ENCODE measurements around the gene EDRF1.

EDRF1 gene

GRCh38 chr10:125777806-125778205 lies 58.3 kb downstream of the EDRF1 start:
- Mint-ChIP-seq H3K27me3 (ENCODE audit: low read depth, poor library complexity) (peaks cover 3% of the 10 kb centered on the region), H3K36me3 (ENCODE audit: low read depth) (no peaks in the 10 kb centered on the region), H3K4me3 (no peak overlapping the region), H3K9me3 (peaks cover 22% of the 10 kb centered on the region), H3K27ac (peak overlapping the region; percentile 91), H3K4me1 (peaks cover 20% of the 10 kb centered on the region)
- no peak for DNase-seq
- TF ChIP-seq CTCF (IDR thresholded peaks at IDR 0.05): no peak

- TF ChIP-seq CTCF (IDR thresholded peaks at IDR 0.05): no peak
- H3K27ac Mint-ChIP-seq: no peak overlapping the region
- no peaks in the 10 kb centered on the region for H3K36me3 Mint-ChIP-seq (ENCODE audit: low read depth)
- peaks cover 22% of the 10 kb centered on the region for H3K9me3 Mint-ChIP-seq
- no peak overlapping the region for H3K4me3 Mint-ChIP-seq
- H3K4me1 Mint-ChIP-seq: peaks cover 23% of the 10 kb centered on the region
- no peak for DNase-seq
- H3K27me3 Mint-ChIP-seq (ENCODE audit: low read depth, poor library complexity): peaks cover 3% of the 10 kb centered on the region
Measured at GRCh38 chr10:125778556-125778955, 59.0 kb downstream of the EDRF1 start.

GRCh38 chr10:125779403-125780327 lies 60.2 kb downstream of the EDRF1 start:
- peaks cover 22% of the 10 kb centered on the region for H3K9me3 Mint-ChIP-seq
- no peaks in the 10 kb centered on the region for H3K36me3 Mint-ChIP-seq (ENCODE audit: low read depth)
- H3K4me3 Mint-ChIP-seq: no peak overlapping the region
- DNase-seq: no peak
- peaks cover 31% of the 10 kb centered on the region for H3K4me1 Mint-ChIP-seq
- peaks cover 6% of the 10 kb centered on the region for H3K27me3 Mint-ChIP-seq (ENCODE audit: low read depth, poor library complexity)
- TF ChIP-seq CTCF (IDR thresholded peaks at IDR 0.05): no peak
- H3K27ac Mint-ChIP-seq: no peak overlapping the region

GRCh38 chr10:125781374-125781773 lies 61.9 kb downstream of the EDRF1 start:
- no peak for TF ChIP-seq CTCF (IDR thresholded peaks at IDR 0.05)
- Mint-ChIP-seq H3K36me3 (ENCODE audit: low read depth) (peaks cover 5% of the 10 kb centered on the region), H3K9me3 (peaks cover 23% of the 10 kb centered on the region), H3K27me3 (ENCODE audit: low read depth, poor library complexity) (peaks cover 6% of the 10 kb centered on the region), H3K27ac (no peak overlapping the region), H3K4me1 (peaks cover 32% of the 10 kb centered on the region), H3K4me3 (no peak overlapping the region)
- DNase-seq: no peak

- no peak for TF ChIP-seq CTCF (IDR thresholded peaks at IDR 0.05)
- H3K27me3 Mint-ChIP-seq (ENCODE audit: low read depth, poor library complexity): peaks cover 6% of the 10 kb centered on the region
- no peak for DNase-seq
- H3K27ac Mint-ChIP-seq: peak overlapping the region; percentile 1
- no peak overlapping the region for H3K4me3 Mint-ChIP-seq
- peaks cover 25% of the 10 kb centered on the region for H3K9me3 Mint-ChIP-seq
- peaks cover 10% of the 10 kb centered on the region for H3K36me3 Mint-ChIP-seq (ENCODE audit: low read depth)
- peaks cover 39% of the 10 kb centered on the region for H3K4me1 Mint-ChIP-seq
Measured at GRCh38 chr10:125782054-125782453, 62.5 kb downstream of the EDRF1 start.

GRCh38 chr10:125782616-125783015 lies 63.1 kb downstream of the EDRF1 start:
- no peak overlapping the region for H3K4me3 Mint-ChIP-seq
- H3K4me1 Mint-ChIP-seq: peaks cover 43% of the 10 kb centered on the region
- peaks cover 25% of the 10 kb centered on the region for H3K9me3 Mint-ChIP-seq
- H3K27ac Mint-ChIP-seq: peak overlapping the region; percentile 1
- TF ChIP-seq CTCF (IDR thresholded peaks at IDR 0.05): no peak
- peaks cover 6% of the 10 kb centered on the region for H3K27me3 Mint-ChIP-seq (ENCODE audit: low read depth, poor library complexity)
- no peak for DNase-seq
- H3K36me3 Mint-ChIP-seq (ENCODE audit: low read depth): peaks cover 13% of the 10 kb centered on the region

Data from nephron progenitor cell (in vitro differentiated cells).